GM21619 (cell line): Measurements from ENCODE around the gene UCK2.

Source experiments
- ATAC-seq: cut with Tn5 transposase; IDR thresholded peaks from one replicate; pipeline ENCODE4 v1.9.1; 2021; ENCODE audit not compliant: unreplicated experiment

The UCK2 gene

GRCh38 chr1:165834229-165834628 lies 6.8 kb downstream of the UCK2 start:
- no peak for ATAC-seq

GRCh38 chr1:165834881-165835280 lies 7.5 kb downstream of the UCK2 start:
- no peak for ATAC-seq

- ATAC-seq: no peak
Observed at GRCh38 chr1:165836664-165837482, 9.5 kb downstream of the UCK2 start.

DNA sequence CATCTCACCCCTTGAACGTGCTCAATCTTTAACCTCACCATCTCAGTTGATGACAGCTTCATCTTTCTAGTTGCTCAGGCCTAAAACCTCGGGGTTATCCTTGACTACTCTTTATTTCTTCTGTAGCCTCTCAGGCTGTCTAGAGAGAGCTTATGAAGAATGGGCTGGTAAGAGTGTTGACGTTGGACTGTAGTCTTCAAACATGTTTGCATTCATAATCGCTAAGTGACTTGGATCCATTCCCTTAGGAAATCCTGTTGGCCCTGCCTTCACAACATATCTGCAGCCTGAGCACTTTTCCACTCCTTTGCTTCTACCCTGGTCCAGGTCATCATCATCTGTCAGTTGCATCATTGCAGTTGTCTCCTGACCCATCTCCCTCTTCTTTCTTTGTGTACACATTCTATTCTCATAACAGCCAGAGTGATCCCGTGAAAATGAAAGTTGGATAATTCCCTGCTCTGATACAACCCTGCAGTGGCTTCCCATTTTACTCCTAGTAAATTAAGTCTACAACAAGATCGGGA lies 10.5 kb downstream of the UCK2 start:
- no peak for ATAC-seq

DNA sequence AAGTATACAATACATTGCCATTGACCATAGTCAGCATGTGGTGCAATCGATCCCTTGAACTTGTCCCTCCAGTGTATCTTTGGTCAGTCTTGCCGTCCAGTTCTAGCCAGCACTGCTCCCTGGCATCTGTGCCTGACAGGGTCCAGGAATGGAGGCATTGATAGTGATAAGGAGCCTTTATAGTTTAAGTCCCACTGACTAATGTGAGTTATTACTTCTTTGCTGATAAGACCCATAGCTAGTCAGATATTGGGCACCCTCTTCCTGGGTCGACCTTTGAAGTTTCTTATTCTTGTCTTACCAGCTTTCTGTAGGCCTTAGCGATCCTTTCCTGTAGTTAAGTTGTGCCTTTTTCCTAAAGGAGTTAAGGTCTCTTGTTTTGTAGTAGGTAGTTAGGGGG lies 13.0 kb downstream of the UCK2 start:
- no peak for ATAC-seq

- ATAC-seq: peak; percentile 38
Observed at GRCh38 chr1:165841582-165842017, 14.2 kb downstream of the UCK2 start.

DNA sequence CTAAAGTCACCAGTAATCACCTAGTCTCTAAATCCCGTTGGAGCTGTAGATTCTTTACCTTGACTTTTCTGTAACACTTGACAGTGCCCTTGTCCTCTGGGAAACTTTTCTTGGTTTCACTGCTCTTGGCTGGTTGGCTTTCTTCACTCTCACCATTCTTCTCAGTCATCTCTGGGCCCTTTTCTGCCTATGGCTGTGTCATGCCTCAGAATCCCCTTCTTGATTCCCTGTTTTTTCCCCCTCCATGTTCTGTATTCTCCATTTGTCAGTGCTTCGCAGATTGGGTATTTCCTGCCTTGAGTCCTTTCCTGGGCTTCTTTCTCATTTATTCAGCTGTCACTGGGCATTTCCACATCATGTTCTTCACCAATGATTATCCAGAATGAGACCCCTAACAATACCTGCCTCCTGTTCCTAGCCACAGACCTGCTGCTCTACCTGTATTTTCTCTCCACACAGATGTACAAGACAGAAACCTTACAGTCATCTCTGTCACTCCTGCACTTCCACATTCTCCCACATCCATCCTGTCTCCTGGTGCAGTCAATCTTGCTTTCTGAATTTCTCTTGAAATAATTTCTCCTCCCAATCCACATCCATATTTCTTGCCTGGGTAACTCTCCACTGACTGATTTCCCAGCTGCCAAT lies 14.7 kb downstream of the UCK2 start:
- no peak for ATAC-seq

DNA sequence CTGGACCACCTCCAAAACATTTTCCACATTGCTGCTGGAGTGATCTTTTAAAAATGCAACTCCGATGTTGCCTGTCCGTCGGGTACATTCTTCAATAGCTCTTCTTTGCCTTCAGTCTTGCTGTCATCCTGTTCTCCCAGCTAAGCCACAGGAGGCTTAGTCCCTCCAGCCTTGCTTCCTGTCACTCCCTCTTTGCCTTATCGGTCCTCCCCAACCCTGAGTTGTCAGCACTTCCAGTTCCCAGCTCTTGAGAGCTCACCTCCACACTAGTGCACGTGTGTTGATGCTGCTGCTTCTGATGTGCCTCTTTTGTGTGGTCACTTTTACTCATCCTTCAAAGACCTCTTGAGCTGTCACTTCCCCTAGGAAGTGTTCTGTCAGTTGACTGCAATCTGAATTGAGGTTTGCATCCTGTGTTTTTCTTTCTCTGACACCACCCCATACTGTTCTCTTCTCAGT lies 15.3 kb downstream of the UCK2 start:
- peak; percentile 56 for ATAC-seq

DNA sequence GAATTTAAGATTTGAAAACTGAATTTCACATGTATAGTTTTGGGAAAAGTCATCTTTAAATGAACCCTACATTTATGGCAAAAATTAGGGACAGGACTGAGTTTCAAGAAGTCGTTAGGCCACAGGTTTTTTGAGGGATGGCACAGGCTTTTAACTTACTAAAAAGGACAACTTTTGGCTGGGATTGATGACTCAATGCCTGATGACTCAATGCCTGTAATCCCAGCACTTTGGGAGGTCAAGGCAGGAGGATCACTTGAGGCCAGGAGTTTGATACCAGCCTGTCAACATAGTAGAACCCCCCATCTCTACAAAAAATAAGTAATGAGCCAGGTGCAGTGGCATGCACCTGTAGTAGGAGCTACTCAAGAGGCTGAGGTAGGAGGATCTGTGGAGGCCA lies 15.9 kb downstream of the UCK2 start:
- no peak for ATAC-seq

- ATAC-seq: no peak
Observed at GRCh38 chr1:165844114-165844798, 16.8 kb downstream of the UCK2 start.

- no peak for ATAC-seq
Observed at GRCh38 chr1:165844933-165845332, 17.5 kb downstream of the UCK2 start.

GRCh38 chr1:165845569-165845968 lies 18.2 kb downstream of the UCK2 start:
- ATAC-seq: no peak

- ATAC-seq: peak; percentile 33
Observed at GRCh38 chr1:165845992-165846748, 18.8 kb downstream of the UCK2 start.

DNA sequence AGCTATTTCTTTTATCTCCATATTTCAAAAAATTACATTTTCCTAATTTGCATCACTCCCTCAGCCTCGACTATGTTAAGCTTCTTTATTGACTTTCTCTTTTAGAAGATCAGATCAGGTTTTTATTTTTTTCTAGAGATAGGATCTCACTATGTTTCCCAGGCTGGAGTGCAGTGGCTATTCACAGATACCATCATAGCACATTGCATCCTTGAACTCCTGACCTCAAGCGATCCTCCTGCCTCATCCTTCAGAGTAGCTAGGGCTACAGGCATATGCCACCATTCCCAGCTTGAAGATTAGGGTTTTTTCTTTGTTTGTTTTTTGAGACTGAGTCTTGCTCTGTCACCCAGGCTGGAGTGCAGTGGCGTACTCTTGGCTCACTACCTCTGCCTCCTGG lies 20.1 kb downstream of the UCK2 start:
- ATAC-seq: no peak

DNA sequence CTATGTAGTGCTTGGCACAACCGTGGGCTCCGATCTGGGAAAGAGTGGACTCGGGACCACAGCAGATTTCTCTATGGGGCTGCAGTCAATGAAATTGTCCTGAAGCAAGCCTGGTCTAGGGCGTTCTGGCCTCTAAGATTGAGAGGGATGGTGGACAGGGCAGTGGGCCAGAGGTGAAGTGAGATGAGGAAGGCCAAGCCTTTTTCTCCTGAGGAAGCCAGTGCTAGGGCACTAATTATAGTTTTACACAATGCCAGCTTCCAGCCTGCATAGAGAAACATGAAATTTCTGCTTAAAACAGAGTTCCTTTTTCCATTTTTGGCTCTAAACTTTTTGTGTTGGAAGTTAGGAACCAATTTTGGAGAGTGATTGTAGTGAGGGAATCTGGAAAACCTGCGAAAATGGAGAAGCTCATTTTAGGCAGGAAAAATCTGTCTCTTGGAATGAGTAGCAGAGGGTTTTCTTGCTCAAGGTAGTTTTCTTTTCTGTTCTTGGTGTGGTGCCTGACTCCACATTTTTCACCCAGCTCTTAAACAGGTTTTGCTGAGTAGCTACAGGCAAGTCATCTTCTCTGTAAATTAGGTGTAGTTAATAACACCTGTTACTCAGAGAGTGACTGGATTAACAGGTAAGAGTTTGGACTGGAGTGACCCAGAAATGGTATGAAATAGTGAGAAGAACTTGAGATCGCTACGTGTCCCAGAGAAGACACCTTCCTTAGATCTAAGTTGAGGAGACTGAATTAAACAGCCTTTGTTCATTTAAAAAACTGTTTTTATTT lies 22.1 kb downstream of the UCK2 start:
- ATAC-seq: no peak

- peak; percentile 83 for ATAC-seq
Observed at GRCh38 chr1:165851034-165851658, 23.7 kb downstream of the UCK2 start.

DNA sequence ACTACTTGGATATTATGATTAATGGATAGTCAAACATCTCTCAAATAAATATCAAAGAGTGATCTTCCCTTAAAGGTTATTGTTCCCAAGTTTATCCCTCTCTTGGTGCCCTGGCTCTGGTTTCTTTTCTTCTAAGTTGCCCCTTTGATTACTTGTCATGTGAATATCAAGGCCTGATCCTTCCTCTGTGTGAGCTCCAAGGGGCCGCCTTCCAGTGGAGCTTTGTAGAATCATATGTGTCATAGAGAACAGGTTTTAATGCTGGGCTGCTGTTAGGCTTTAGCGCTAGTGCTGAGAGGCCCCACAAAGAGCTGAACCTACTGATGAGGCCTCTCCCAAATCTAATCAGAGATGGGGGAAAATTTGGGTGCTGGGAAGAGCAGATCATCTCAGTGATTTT lies 25.5 kb downstream of the UCK2 start:
- no peak for ATAC-seq

- no peak for ATAC-seq
Observed at GRCh38 chr1:165853528-165854075, 26.2 kb downstream of the UCK2 start.

DNA sequence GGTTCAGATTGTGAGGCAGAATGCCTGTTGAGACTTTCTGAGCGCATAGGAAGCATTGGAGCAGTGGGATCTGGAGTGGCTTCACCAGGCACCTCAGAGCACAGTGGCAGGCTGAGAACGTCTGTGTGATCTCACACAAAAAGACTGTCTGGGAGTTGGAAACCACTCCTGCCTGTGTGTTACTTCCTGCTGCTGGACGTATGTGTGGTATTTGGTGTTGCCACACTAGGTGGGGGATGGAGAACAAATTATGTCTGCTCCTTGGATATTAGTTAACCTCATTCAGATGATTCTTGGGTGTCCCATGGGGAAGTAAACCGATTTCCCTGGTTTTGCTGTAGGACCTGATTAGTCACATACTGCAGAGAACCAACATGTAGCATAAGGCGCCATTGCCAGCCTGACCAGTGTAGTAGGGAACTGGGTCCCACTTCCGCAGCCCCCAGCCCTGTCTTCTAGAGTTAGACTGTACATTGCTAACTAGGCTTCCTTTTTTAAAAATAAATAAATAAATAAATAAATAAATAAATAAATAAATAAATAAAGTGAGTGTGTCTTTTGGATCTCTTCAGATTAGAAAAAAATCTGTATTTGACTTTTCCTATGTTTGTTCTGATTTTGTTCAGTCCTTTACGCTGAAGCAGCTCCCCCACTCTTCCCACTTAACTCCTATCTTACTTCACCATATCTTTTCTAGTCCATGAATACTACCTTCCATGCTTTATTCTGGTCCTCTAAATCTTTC lies 26.9 kb downstream of the UCK2 start:
- ATAC-seq: peak; percentile 28
